GM21737 (cell line): Measurements from ENCODE around the gene GOLPH3.
"Not testable (repeated sequence)": the region's sequence is repeated elsewhere in the genome, so short reads cannot be mapped to it uniquely, and the experiment has no call there.

Experiments
- ATAC-seq: cut with Tn5 transposase; IDR thresholded peaks from one replicate; pipeline ENCODE4 v1.9.1; 2021; ENCODE audit warnings: mild to moderate bottlenecking, moderate library complexity; ENCODE audit not compliant: unreplicated experiment

Gene GOLPH3

DNA sequence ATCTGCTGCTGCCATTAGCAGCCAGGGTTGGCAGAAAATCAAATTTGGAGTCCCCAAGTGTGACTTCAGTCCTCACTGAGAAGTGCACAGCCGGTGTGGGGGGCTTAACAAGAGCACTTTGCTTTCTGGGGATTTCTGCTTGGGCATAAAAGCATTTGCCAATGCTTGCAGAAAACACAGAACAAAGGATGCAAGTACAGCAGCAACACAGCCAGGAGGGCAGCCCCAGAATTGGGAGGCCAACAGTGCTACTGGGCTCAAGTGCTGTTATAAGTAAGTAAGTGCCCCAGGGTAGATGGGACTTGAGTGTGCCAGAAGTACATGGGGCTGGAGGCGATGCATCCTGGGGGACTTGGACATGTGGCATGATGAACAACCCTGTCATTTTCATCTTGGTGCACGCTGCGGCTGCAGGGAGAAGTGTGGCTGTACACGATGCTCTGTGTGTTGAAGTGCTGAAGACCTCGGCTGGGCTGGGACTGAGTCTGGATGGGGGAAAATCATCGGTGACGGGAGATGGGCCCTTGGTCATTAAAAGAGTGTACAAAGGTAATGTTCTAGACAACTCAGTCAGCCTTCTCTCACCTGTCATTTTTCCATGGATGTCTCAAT, 73.3 kb downstream of the GOLPH3 start:
- ATAC-seq = no peak

- ATAC-seq = no peak
Observed at GRCh38 chr5:32100230-32100629, 73.9 kb downstream of the GOLPH3 start.

- no peak for ATAC-seq
Observed at GRCh38 chr5:32099486-32100035, 74.6 kb downstream of the GOLPH3 start.

- ATAC-seq = no peak
Observed at GRCh38 chr5:32098890-32099310, 75.2 kb downstream of the GOLPH3 start.

- no peak for ATAC-seq
Observed at GRCh38 chr5:32098291-32098690, 75.8 kb downstream of the GOLPH3 start.

GRCh38 chr5:32096891-32097595, 77.1 kb downstream of the GOLPH3 start:
- no peak for ATAC-seq

GRCh38 chr5:32095261-32095671, 78.9 kb downstream of the GOLPH3 start:
- no peak for ATAC-seq

DNA sequence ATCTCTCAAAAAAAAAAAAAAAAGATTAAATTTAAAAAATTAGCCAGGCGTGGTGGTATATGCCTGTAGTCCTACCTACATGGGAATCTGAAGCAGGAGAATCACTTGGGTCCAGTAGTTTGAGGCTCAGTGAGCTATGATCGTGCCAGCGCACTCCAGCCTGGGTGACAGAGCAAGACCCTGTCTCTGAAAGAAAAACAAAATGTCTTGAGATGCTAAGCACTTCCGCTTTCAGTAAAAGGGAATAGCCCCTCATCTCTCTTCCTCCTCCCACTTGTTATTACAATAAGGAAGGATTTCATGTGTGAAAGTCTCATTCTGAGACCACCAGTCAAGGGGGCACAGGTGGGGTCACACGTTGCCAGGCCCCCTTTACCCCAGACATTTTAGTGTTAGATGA, 79.4 kb downstream of the GOLPH3 start:
- no peak for ATAC-seq

DNA sequence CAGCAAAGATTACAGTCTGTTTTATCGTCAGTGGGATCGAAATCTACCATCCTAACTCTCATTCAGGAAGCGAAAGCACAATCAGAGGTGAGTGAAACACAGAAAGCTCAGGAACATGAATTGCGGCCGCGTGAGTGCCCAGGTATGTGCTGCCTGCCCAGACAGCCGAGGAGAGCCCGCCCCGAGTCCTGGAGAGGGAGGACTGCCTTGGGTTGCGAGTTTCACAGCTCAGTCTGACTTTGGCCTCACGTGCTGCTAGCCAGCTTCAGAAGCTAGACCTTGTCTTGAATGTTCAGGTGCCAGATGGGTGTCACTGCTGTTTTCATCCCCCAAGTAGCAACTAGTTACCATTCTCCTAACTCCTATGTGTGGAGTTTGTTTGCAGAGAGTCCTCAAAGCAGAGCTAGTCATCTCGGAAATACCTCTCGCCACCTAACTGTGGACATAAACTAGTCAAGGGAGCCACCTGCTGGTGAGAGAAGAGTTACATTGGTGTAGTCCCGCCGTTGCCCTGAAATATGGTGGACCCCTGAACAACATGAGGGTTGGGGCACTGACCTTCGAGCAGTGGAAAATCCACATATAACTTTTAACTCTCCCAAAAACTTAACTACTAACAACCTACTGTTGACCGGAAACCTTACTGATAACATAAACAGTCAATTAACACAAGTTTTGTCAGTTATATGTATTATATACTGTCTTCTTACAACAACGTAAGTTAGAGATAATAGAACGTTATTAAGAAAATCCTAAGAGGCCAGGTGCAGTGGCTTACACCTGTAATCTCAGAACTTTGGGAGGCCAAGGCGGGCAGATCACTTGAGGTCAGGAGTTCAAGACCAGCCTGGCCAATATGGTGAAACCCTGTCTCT, 80.9 kb downstream of the GOLPH3 start:
- peak; percentile 92 for ATAC-seq

DNA sequence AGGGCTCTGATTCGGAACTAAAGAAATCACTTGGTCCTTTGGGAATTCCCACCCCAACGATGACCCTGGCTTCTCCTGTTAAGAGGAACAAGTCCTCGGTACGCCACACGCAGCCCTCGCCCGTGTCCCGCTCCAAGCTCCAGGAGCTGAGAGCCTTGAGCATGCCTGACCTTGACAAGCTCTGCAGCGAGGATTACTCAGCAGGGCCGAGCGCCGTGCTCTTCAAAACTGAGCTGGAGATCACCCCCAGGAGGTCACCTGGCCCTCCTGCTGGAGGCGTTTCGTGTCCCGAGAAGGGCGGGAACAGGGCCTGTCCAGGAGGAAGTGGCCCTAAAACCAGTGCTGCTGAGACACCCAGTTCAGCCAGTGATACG, 83.4 kb downstream of the GOLPH3 start:
- no peak for ATAC-seq

GRCh38 chr5:32090026-32090754, 83.9 kb downstream of the GOLPH3 start:
- ATAC-seq = no peak

GRCh38 chr5:32089146-32090000, 84.7 kb downstream of the GOLPH3 start:
- ATAC-seq = no peak

DNA sequence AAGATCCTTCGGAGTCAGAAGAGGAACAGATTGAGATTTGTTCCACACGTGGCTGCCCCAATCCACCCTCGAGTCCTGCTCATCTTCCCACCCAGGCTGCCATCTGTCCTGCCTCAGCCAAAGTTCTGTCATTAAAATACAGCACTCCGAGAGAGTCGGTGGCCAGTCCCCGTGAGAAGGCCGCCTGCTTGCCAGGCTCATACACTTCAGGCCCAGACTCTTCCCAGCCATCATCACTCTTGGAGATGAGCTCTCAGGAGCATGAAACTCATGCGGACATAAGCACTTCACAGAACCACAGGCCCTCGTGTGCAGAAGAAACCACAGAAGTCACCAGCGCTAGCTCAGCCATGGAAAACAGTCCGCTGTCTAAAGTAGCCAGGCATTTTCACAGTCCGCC, 85.9 kb downstream of the GOLPH3 start:
- ATAC-seq = no peak

DNA sequence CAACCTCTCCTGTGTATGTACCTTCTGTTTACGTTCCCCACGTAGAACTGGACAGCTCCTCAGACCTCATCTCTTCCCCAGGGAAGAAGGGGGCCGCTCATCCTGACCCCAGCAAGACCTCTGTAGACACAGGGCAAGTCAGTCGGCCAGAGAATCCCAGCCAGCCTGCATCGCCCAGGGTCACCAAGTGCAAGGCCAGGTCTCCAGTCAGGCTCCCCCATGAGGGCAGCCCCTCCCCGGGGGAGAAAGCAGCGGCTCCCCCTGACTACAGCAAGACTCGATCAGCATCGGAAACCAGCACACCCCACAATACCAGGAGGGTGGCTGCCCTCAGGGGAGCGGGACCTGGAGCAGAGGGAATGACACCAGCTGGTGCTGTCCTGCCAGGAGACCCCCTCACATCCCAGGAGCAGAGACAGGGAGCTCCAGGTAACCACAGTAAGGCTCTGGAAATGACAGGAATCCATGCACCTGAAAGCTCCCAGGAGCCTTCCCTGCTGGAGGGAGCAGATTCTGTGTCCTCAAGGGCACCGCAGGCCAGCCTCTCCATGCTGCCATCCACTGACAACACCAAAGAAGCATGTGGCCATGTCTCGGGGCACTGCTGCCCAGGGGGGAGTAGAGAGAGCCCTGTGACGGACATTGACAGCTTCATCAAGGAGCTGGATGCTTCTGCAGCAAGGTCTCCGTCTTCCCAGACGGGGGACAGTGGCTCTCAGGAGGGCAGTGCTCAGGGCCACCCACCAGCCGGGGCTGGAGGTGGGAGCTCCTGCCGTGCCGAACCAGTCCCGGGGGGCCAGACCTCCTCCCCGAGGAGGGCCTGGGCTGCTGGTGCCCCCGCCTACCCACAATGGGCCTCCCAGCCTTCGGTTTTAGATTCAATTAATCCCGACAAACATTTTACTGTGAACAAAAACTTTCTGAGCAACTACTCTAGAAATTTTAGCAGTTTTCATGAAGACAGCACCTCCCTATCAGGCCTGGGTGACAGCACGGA, 86.7 kb downstream of the GOLPH3 start:
- no peak for ATAC-seq

- no peak for ATAC-seq
Observed at GRCh38 chr5:32083981-32084430, 90.1 kb downstream of the GOLPH3 start.

DNA sequence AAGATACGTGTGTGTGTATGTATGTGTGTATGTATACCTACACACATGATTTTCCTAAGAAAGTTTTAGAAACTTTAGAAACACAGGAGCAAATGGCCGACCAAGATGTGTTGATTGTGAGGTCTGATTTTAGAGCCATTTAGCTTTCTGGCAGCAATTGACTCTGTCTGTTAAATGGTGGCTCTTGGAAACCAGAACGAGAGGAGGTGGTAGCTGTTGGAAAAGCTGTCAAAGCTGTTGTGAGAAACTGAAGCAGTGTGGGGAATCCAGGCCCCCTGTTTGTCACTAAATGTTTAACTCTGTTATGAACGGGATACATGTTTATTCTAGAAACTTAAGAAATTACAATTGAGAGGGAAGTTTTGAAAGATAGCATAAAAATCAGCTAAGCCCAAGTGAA, 91.4 kb downstream of the GOLPH3 start:
- no peak for ATAC-seq

DNA sequence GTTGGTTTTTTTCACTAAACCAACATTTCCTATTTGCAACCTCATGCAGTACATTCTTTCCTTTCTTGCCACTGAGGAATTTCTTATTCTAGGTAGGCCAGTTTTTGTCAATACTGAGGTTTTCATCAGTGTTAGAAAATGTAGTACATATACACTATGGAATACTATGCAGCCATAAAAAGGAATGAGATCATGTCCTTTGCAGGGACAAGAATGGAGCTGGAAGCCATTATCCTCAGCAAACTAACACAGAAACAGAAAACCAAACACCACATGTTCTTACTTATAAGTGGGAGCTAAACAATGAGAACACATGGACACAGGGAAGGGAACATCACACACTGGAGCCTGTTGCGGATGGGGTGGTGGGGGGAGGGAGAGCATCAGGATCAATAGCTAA, 93.6 kb downstream of the GOLPH3 start:
- not testable (repeated sequence) for ATAC-seq

DNA sequence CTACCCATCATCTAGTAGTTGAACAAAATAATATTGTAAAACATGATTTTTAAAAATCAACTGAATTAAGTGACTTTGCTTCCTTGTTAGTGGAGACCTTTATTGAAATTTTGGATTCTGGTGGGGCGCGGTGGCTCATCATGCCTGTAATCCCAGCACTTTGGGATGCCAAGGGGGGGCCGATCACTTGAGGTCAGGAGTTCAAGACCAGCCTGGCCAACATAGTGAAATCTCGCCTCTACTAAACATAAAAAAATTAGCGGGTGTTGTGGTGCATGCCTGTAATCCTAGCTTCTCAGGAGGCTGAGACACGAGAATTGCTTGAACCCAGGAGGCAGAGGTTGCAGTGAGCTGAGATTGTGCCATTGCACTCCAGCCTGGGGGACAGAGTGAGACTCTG, 95.3 kb downstream of the GOLPH3 start:
- ATAC-seq = not testable (repeated sequence)
